Measurements from ENCODE around the gene SP100. TPM values are rescaled to one million over a fixed set of nuclear protein-coding genes. Genes with fewer than 3 reads are reported as not detected.

Gene SP100
- total RNA-seq, 4 donors from 2014 or later, result 65.9 to 197 (median 123) TPM

GRCh38 chr2:230492107-230492506, 76.1 kb downstream of the SP100 start:
- H3K27me3 ChIP-seq, result no peaks in the 10 kb centered on the region
- H3K4me1 ChIP-seq, result no peaks in the 10 kb centered on the region
- no peak overlapping the region for H3K4me3 ChIP-seq
- intact Hi-C loops (cut with DNase I; ENCODE audit: low total_unique reads), result no loop called here
- TF ChIP-seq, protein P1, sequence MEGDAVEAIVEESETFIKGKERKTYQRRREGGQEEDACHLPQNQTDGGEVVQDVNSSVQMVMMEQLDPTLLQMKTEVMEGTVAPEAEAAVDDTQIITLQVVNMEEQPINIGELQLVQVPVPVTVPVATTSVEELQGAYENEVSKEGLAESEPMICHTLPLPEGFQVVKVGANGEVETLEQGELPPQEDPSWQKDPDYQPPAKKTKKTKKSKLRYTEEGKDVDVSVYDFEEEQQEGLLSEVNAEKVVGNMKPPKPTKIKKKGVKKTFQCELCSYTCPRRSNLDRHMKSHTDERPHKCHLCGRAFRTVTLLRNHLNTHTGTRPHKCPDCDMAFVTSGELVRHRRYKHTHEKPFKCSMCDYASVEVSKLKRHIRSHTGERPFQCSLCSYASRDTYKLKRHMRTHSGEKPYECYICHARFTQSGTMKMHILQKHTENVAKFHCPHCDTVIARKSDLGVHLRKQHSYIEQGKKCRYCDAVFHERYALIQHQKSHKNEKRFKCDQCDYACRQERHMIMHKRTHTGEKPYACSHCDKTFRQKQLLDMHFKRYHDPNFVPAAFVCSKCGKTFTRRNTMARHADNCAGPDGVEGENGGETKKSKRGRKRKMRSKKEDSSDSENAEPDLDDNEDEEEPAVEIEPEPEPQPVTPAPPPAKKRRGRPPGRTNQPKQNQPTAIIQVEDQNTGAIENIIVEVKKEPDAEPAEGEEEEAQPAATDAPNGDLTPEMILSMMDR (IDR thresholded peaks at IDR 0.05), result no peak
- no peak for TF ChIP-seq POLR2A (IDR thresholded peaks at IDR 0.05)
- DNase-seq, result no peak
- no peaks in the 10 kb centered on the region for H3K36me3 ChIP-seq
- no peak overlapping the region for H3K27ac ChIP-seq
- no peaks in the 10 kb centered on the region for H3K9me3 ChIP-seq

- no peak for DNase-seq
- TF ChIP-seq, protein P1 (IDR thresholded peaks at IDR 0.05), result no peak
- TF ChIP-seq POLR2A (IDR thresholded peaks at IDR 0.05), result no peak
- H3K27me3 ChIP-seq, result no peaks in the 10 kb centered on the region
- no peaks in the 10 kb centered on the region for H3K36me3 ChIP-seq
- no peak overlapping the region for H3K27ac ChIP-seq
- intact Hi-C loops (cut with DNase I; ENCODE audit: low total_unique reads), result no loop called here
- H3K4me3 ChIP-seq, result no peak overlapping the region
- no peaks in the 10 kb centered on the region for H3K9me3 ChIP-seq
- no peaks in the 10 kb centered on the region for H3K4me1 ChIP-seq
These were observed 79.0 kb downstream of the SP100 start for GRCh38 chr2:230494980-230495379.

DNA sequence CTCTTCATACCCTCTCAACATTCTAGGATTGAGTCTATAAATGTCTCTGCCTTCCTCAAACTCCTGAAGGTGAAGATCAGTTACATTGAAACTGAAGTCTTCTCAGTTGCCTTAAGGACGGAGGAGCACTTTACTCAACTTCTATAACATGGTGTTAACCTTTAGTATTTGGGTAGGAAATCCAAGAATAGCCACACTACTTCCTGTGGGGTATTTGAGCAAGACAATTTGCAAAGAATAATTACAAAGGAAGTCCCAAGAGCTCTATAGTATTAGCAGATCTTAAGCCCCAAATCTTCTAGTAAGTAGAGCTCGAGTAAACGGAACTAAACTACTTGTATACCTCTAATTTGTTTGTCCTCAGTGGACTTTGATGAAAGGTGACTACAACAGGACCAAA, 80.9 kb downstream of the SP100 start:
- Histone ChIP-seq H3K36me3 (no peaks in the 10 kb centered on the region), H3K27ac (no peak overlapping the region), H3K27me3 (no peaks in the 10 kb centered on the region), H3K4me1 (no peaks in the 10 kb centered on the region), H3K4me3 (no peak overlapping the region), H3K9me3 (no peaks in the 10 kb centered on the region)
- no peak for DNase-seq
- intact Hi-C loops (cut with DNase I; ENCODE audit: low total_unique reads), result no loop called here
- TF ChIP-seq, protein P1 (IDR thresholded peaks at IDR 0.05), result no peak
- no peak for TF ChIP-seq POLR2A (IDR thresholded peaks at IDR 0.05)

GRCh38 chr2:230498506-230499107, 82.6 kb downstream of the SP100 start:
- intact Hi-C loops (cut with DNase I; ENCODE audit: low total_unique reads), result no loop called here
- Histone ChIP-seq H3K9me3 (no peaks in the 10 kb centered on the region), H3K4me3 (no peak overlapping the region), H3K36me3 (no peaks in the 10 kb centered on the region), H3K27me3 (no peaks in the 10 kb centered on the region), H3K27ac (no peak overlapping the region), H3K4me1 (no peaks in the 10 kb centered on the region)
- DNase-seq, result no peak
- no peak for TF ChIP-seq POLR2A (IDR thresholded peaks at IDR 0.05)
- TF ChIP-seq, protein P1 (IDR thresholded peaks at IDR 0.05), result no peak

- no peaks in the 10 kb centered on the region for H3K36me3 ChIP-seq
- intact Hi-C loops (cut with DNase I; ENCODE audit: low total_unique reads), result no loop called here
These were observed 86.6 kb downstream of the SP100 start for GRCh38 chr2:230502593-230502992.

More at GRCh38 chr2:230502593-230502992, 86.6 kb downstream of the SP100 start:
- TF ChIP-seq, protein P1 (IDR thresholded peaks at IDR 0.05), result no peak
- TF ChIP-seq POLR2A (IDR thresholded peaks at IDR 0.05), result no peak
- no peaks in the 10 kb centered on the region for H3K4me1 ChIP-seq
- no peak for DNase-seq
- no peaks in the 10 kb centered on the region for H3K9me3 ChIP-seq
- no peak overlapping the region for H3K27ac ChIP-seq
- no peaks in the 10 kb centered on the region for H3K27me3 ChIP-seq
- H3K4me3 ChIP-seq, result no peak overlapping the region

Data from uterus (tissue), 4 donors.